GM19397 (cell line): ENCODE results near the gene KRTAP3-3.
"Not testable (repeated sequence)": the region's sequence is repeated elsewhere in the genome, so short reads cannot be mapped to it uniquely, and the experiment has no call there.

Experiments used
- ATAC-seq: cut with Tn5 transposase; IDR thresholded peaks from one replicate; pipeline ENCODE4 v1.9.1; 2021; ENCODE audit warnings: mild to moderate bottlenecking, moderate library complexity; ENCODE audit not compliant: unreplicated experiment

Gene KRTAP3-3

DNA sequence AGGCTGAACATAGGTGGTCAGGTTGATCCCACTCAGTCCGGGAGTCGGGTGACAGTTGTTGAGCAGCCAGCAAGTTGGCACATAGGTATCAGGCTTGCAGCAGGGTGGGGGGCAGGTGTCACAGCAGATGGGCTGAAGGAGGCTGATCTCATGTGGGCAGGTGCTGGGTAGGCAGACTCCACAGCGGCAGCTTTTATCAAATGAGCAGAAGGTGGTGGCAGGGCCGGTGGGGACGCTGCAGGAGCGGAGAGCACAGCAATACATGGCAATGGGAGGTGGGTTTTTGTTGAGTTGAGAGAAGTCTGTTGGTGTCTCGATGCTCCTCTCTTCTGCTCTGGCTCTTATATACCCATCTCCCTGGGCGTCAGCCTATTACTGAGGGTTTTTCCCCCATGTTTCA is 14.8 kb upstream of the KRTAP3-3 start, which contains the start of gene KRTAP3-1:
Gene KRTAP3-1, minus strand, starts transcription at position 318 of the 400 bp plus-strand sequence. Its CDS starts 54 bp downstream, at position 264.
- ATAC-seq = no peak

DNA sequence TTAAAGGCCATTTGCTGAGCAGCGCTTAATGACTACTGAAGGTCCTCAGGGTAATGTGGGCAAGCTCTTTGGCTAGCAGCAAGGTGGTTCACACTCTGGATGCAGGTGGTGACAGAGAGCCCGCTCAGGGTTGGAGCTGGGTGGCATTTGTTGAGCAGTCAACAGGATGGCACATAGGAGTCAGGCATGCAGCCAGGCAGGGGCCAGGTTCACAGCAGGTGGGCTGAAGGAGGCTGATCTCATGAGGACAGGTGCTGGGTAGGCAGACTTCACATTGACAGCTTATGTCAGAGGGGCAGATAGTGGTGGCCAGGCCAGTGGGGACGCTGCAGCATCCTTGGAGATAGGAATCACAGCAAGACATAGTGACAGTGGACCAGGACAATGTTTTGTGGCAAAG is 10.4 kb upstream of the KRTAP3-3 start:
- ATAC-seq = no peak

DNA sequence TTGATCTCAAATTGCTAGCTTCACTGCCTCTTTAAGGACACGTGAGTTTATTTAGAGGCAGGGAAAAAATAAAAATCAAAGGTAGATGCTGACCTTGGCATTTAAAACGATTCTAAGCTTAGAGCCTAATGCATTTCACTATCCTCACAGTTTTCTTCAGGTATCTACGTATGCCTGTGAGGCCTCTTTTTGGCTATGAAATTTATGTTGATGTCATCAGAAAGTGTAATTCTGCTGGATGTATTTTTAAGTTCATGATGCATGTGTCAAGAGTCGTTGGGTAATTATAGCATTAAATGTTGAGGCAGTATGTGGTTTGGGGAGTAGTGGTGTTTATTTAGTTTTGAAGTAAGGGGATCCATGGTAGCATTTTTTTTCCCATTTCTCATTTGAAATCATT is 10.0 kb upstream of the KRTAP3-3 start:
- no peak for ATAC-seq

DNA sequence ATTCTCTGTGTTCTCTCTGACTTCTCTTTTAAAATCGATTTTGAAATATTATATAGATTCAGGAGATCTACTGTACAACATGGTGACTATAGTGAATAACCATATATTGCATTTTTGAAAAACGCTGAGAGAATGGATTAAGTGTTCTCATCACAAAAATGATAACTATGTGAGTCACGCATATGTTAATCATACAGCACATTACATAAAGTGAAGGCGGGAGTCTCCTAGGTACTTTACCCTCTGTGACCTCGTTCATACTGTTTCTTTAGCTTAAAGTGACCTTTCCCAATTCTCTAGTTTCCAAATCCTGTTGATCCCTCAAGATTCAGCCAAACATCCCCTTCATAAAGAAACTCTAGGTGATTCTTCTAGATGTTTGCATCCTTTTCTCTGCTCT is 8.8 kb upstream of the KRTAP3-3 start:
- ATAC-seq = no peak

DNA sequence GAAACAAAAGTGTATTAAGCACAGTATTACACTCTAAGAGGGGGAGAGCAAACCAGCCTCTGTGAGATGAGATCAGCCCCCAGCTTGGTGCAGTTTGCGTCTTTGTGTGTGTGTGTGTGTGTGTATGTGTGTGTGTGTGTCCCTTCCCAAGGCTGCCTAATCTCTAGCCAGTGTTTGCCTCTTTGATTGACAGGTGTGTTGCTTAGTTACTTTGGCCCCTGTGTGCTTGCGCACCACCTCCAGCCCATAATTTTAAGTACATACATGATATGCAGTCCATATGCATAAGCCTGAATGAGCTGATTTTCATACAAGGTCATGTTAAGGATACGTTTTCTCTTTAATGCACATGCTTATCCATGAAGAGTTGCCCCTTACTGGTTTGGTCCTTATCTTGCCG is 7.8 kb upstream of the KRTAP3-3 start:
- ATAC-seq = no peak

DNA sequence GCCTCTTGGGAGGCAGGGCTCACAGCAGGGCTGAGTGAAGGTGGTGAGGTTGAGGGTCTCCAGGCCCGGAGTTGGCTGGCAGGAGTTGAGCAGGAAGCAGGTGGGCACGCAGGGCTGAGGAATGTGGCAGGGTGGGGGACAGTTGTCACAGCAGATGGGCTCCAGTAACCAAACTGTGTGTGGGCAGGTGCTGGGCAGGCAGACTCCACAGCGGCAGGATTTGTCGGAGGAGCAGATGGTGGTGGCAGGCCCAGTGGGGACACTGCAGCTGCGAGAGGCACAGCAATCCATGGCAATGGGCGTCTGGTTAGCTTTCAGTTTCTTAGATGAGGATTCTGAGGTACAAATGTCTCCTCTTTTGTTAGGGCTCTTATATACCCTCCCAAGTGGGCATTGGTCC is 5.6 kb upstream of the KRTAP3-3 start, which contains the start of gene KRTAP3-2:
Gene KRTAP3-2, minus strand, starts transcription at position 344 of the 400 bp plus-strand sequence. Its CDS starts 53 bp downstream, at position 291.
- not testable (repeated sequence) for ATAC-seq

DNA sequence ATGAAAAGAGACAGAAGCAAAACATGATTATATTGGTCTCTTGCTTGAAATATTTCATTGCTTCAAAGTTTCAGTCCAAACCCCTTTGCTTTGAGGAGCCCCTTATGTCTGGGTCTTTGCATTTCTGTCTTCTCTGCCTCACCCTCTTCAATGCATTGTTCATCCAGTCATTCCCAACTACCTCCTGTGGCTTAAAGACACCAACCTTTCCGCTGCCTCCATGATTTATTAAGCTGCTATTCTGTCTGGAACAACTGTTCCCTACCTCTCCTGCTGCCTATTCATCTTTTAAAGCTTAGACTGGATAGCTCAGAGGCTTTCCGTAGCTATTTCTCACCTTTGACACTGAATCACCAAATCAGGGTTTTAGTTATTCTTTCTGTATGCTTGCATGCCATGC is 3.4 kb upstream of the KRTAP3-3 start:
- ATAC-seq = no peak

DNA sequence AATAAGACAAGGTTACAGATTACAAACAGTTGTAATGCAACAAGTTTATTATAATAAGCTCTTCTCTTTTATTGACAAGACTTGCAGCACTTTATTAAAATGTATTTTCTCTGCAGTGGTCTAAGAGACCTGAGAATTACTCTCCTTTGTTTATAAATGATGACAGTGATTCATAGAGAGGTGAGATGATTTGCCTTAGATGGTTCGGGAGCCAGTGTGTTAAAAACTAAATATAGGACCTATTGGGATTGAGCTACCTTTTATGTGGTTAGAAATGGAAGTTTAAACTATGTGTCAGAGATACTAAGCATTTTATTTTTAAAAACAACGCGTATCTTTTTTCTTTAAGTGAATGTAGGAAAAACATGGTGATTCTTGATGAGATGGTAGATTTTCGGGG is 2.9 kb upstream of the KRTAP3-3 start:
- ATAC-seq = no peak

DNA sequence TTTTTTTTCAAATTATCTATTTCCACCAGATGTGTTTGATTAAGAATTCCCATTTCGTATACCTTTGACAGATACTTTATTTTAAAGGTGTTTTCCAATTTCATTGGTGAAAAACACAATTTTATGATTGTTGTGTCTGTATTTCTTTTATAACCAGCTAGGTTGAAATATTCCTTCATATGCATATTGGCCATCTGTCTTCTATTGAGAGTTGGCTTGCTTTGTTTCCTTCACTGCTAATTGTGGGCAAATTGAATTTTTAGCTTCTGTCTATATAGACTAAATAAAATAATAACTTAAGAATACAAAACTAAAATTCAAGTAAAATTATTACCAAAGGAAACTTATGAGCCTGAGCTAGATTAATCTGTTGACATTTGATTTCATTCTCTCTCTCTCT is 1.2 kb upstream of the KRTAP3-3 start:
- no peak for ATAC-seq

DNA sequence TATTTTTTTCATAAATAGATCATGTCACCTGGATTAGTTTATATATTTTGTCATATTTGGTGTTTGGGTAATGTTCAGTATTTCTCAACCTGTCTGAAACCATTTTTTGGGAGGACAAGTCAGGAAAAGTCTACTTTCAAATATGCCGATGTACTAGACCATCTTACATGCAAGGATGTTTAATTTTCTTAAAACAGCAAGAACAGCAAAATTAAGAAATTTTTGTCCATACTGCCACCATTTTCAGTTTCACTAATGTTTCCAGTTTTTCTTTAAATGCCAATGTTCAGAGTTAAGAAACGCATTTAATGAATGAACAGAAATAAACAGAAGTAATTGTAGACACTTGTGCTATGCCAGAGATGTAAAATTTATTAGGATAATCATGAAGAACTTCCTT is 880 bp downstream of the KRTAP3-3 start:
- ATAC-seq = no peak

DNA sequence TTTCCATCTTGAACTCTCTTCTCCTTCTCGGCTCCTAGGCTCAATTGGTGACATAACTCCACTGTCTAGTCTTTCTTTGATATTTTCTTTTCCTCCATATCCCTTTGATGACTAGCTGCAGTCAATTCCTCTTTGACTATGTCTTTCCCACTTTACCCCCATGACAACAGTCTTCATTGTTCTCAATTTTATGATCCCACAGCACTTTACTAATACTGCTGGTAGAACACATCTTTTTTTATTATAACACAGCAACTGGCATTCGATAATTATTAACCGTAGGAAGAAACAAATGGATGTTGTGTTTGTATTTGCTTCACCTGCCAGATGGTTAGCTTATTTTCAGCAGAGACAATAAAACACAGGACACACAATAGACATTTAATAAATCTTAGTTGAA is 1.3 kb downstream of the KRTAP3-3 start:
- no peak for ATAC-seq

DNA sequence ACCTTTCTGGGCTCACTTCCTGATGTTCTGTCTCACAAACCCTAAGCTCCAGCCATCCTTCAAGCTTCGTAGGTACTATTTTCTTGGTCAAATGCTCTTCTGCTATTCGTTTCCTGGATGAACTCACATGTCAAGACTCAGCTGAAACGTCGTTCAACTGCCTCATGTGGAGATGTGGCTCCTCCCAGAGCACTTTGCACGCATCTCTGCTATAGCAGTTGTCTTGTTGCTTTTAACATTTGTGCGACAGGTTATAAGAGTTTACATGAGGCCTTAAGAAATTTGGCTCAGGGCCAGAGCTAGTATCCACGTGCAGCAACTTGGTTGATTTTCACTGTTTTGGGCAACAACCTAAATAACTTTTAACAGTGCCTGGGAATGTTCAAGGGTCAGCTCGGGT is 7.0 kb downstream of the KRTAP3-3 start:
- no peak for ATAC-seq

DNA sequence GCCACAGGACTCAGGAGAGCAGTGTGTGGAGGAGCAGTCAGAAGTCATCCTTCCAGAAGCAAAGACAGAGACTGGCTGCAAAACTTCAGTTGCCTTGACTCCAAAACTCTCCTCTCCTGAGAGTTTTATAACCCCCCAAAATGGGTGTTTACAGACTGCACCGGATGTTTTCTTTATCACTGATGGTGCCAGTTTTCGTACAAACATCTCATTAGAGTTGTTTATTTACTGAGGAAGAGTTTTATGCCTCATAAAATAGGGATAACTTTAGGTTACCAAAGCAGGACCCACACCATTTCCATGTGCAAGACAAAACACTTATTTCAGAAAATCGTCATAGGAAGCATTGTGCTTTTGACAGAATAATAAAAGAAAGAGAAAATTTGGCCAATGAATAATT is 9.7 kb downstream of the KRTAP3-3 start, which contains the start of gene KRT40:
Gene KRT40, minus strand, starts transcription at position 101 of the 400 bp plus-strand sequence. Its CDS starts 53 bp downstream, at position 48.
- no peak for ATAC-seq

DNA sequence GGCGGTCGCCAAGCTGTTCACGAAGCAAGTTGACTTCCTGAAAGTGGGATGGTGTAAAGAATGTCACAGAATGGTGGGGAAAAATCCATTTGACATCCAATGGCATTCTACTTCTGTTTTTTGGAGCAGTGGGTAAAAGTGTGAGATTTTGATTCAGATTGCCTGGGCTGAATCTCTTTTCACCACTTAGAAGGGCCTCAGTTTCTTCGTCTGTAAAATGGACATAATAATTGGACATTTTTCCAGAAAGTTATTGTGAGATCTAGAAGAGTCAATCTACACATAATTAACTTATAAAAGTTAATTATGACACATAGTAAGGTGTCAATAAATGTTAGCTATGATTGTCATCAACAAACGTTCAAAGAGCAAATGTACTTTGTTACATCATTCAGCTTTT is 12.8 kb downstream of the KRTAP3-3 start:
- no peak for ATAC-seq

DNA sequence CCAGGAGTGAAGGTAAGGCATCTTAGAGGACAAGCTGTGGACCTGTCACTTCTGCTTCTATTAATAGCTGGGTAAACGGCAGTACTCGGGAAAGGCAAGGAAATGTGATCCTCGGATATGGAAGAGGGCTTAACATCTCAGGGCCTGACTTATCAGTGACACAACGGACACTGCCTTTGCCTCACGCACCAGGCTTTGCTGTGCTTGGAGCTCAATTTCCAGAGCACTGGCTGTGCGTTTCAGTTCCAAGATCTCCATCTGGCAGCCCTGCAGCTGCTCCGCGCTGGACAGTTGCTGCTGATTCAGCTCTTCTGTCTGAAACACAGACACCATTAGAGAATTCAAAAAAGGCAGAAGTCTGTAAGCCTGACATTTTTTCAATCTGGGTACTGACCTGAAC is 13.4 kb downstream of the KRTAP3-3 start:
- no peak for ATAC-seq

DNA sequence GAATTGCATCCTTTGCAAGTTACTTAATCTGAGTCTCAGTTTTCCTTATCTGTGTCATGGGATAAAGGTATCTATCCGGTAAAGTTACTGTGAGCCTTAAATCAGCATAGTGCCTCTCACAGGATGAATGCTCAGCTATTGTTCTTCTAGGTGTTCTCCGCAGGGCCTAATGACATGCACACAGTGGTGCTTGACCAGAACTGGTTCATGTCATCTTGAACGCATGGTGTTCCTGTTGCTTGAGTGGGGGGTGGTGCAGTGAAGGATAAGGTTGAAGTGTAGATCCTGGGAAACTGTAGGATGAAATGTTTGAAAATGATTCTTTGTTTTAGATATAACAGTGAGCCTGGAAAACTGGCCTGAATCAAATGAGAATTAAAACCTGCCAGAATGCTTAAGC is 13.8 kb downstream of the KRTAP3-3 start:
- no peak for ATAC-seq

DNA sequence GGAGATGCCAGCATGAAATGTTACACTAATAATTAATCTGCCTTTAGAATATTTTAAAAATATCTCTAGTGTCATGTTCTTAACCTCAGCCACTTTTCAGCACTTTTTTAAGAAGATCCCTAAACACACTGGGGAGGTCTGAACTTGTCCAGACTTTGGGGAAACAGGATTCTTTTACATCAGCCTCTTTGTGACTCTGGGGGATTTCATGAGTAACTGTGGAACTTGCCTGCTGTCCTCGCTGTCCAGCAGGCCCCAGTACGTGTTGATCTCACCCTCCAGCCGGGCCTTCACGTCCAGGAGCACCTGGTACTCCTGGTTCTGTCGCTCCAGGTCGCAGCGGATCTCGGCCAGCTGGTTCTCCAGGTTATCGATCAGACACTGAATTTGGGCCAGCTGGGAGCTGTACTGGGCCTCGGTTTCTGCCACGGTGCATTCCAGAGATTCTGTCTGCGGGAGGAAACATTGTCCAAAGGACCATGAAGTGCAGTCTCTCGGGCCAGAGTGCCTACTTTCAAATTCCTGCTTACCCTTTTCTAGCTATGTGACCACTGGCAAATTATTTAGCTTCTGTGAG is 15.3 kb downstream of the KRTAP3-3 start:
- no peak for ATAC-seq

DNA sequence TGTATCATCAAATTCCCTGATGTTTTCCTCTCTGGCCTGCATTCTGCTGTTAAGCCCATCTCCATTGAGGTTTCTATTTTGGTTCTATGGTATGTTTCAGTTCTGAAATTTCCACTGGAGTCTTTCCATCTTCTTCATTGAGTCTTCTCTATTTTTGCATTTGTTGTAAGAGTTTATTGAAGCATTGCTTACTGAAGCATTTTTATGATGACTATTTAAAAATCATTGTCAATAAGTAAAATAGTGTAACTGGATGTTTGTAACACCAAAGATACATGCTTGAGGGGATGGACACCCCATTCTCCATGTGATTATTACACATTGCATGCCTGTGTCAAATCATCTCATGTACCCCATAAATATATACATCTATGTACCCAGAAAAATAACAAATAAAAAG is 18.4 kb downstream of the KRTAP3-3 start:
- no peak for ATAC-seq

DNA sequence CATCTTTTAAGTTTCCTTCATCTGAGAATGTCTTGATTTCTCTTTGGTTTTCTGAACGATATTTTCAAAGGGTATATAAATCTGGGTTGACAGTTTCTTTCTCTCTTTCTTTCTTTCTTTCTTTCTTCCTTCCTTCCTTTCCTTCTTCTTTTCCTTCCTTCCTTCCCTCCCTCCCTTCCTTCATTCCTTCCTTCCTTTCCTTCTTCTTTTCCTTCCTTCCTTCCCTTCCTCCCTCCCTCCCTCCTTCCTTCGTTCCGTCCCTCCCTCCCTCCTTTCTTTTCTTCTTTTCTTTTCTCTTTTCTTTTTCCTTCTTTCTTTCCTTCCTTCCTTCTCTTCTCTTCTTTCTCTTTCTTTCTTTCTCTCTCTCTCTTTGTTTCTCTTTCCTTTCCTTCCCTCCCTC is 19.6 kb downstream of the KRTAP3-3 start:
- ATAC-seq = no peak

DNA sequence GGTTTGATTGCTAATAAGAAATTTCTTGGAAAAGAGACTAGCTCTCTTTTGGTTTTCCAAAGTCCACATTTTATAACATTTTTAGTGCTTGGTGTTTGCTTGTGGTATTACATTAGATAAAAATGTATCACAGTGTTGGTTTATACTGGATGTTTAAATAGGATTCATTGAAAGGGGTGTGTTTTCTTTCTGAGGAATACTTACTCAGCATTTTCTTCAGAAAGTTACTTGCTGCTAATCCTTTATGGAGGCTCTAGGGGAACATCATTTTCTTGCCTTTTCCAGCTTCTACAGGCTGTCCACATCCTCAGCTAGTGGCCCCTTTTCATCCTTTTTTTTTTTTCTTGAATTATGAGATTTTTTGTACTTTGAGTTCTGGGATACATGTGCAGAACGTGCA is 26.4 kb downstream of the KRTAP3-3 start:
- ATAC-seq = no peak

DNA sequence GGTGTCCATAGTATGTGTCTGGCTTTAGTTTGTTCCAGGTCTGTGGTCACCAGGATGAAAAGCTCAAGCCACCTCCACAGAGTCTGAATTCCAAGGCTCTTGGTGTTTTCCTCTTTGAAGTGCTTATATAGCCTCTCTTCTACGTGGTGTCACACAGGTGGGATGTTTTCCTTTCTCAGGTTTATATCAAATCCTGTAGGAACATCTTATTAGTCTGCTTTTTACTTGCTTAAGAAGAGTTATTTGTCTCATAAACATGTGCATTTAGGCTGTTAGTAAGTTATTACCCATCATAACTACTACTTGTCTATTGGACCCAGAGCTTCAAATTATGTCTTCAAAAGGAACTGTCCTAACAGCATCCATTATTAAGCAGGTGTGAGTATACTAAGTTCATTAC is 27.1 kb downstream of the KRTAP3-3 start, which contains the start of gene KRT39:
Gene KRT39, minus strand, starts transcription at position 101 of the 400 bp plus-strand sequence. Its CDS starts 92 bp downstream, at position 9.
- no peak for ATAC-seq

DNA sequence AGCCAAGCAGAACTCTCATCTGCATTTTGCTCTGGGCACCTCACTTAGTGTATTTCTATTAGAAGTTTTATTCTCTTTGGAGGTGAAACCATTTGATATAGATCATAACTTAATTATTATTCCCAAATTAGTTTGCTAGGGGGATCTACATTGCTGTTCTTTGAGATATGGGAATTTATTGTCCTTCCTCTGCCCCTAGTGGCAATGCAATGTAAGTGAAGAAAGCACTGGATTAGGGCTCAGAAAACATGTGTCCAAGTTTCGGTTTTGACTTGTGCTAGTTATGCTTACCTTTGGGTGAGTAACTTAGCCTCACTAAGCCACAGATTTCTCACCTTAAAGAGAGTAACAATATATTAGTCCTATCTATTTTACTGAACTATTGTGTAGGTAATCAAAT is 30.1 kb downstream of the KRTAP3-3 start:
- ATAC-seq = no peak

DNA sequence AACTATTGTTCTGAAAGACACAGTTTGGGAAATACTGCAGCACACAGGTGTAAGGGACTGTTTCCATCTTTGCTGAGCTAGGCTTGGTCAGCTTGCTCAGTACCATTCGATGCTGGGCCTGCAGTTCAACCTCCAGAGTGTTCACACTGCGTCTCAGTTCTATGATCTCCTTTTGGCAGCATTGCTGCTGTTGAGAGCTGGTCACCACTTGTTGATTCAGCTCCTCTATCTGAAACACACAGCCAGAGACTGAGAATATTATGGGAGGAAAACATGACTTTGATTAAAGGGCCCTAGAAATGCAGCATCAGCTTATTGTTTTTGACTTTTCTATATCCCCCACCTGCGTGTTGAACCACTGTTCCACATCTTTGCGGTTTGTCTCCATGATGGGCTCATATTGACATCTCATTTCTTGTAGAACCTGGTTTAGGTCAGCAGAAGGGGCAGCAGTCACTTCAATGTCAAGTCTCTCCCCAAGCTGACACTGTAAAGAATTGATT is 31.9 kb downstream of the KRTAP3-3 start:
- no peak for ATAC-seq
